K562 (cell line): ENCODE results near the gene OR8B4. TPM values are rescaled to one million over a fixed set of nuclear protein-coding genes. Genes with fewer than 3 reads are reported as not detected.

Experiments used
- ATAC-seq: fragments of 200-7000 bp; cut with Tn5 transposase; 3 replicates; pipeline ENCODE4 v1.9.1; 2020; ENCODE audit warnings: moderate library complexity
- BruUV-seq: library from RNA; stranded (reverse); fragments of 400-500 nt; replicated peaks from 2 replicates; lab custom pipeline; 2021; lab: Mats Ljungman, UMichigan
- CTCF ChIA-PET: fragments of 300-600 bp; formaldehyde crosslinking; extraction: SDS; loops from one replicate; lab custom pipeline; 2021; ENCODE audit warnings: low intra/inter-chr PET ratio; lab: Yijun Ruan, JAX
- POLR2A ChIA-PET: fragments of 300-600, 350-650 bp; sonication (Branson Sonifier 250); formaldehyde crosslinking; extraction: SDS; loops from one replicate; lab custom pipeline; 2021; ENCODE audit warnings: antibody characterized with exemption, inconsistent platforms; lab: Yijun Ruan, JAX
- DNase-seq, 4 experiments: peaks; one replicate each; pipeline versions ENCODE4 v3.0.0 to v3.0.0-alpha.2; 2011 to 2018; ENCODE audit warnings: low spot score in 3 of 4, mixed read lengths in 3 of 4; ENCODE audit errors: extremely low read depth in 1 of 4
- FAIRE-seq: peaks from 2 replicates; lab custom pipeline; 2011; peaks lifted over from hg19 to GRCh38; lab: Jason Lieb, UNC
- H2AFZ ChIP-seq: 2 replicates; pipeline ENCODE4 v1.6.0; 2011; ENCODE audit warnings: low read depth, low read length, control low read depth, inconsistent platforms
- H3K27ac ChIP-seq: fragments of 200-600 bp; 3 replicates; pipeline ENCODE4 v1.8.0; 2011; ENCODE audit warnings: low read depth, mild to moderate bottlenecking, control low read depth, inconsistent platforms, low read length, moderate library complexity, mixed read lengths; ENCODE audit errors: extremely low read depth
- H3K27me3 ChIP-seq, 2 experiments: fragments of 300-600 bp in 1 of 2; 2 replicates in 1 of 2; 3 replicates in 1 of 2; pipeline versions ENCODE4 v1.6.0 to v1.8.0; 2011; ENCODE audit warnings: inconsistent platforms in 2 of 2, low read length in 2 of 2, mild to moderate bottlenecking in 1 of 2, mixed read lengths in 1 of 2, moderate library complexity in 1 of 2; ENCODE audit not compliant: control insufficient read depth in 2 of 2, insufficient read depth in 2 of 2
- H3K36me3 ChIP-seq: fragments of 300-600 bp; 3 replicates; pipeline ENCODE4 v1.8.0; 2011; ENCODE audit warnings: mild to moderate bottlenecking, low read length, inconsistent platforms; ENCODE audit not compliant: control insufficient read depth, insufficient read depth
- H3K4me1 ChIP-seq, 2 experiments: fragments of 200-600 bp in 1 of 2; replicated peaks in 1 of 2; 2 replicates in 1 of 2; 3 replicates in 1 of 2; pipeline versions ENCODE4 v1.5.1 to v1.8.0; 2011; ENCODE audit warnings: inconsistent platforms in 2 of 2, low read length in 2 of 2, mild to moderate bottlenecking in 1 of 2, mixed read lengths in 1 of 2, moderate library complexity in 1 of 2; ENCODE audit not compliant: control insufficient read depth in 2 of 2, insufficient read depth in 2 of 2
- H3K4me2 ChIP-seq: 2 replicates; pipeline ENCODE4 v1.6.1; 2011; ENCODE audit warnings: low read length, control low read depth, inconsistent platforms, mixed read lengths; ENCODE audit not compliant: insufficient read depth
- H3K4me3 ChIP-seq: fragments of 200-600 bp; sonication (generic), shearing (Covaris generic); 2 replicates; pipeline ENCODE4 v1.5.1; 2016; ENCODE audit warnings: control low read depth, inconsistent platforms
- H3K79me2 ChIP-seq: fragments of 200-600 bp; 3 replicates; pipeline ENCODE4 v1.8.0; 2011; ENCODE audit warnings: low read length, inconsistent platforms; ENCODE audit not compliant: control insufficient read depth, insufficient read depth
- H3K9ac ChIP-seq, 2 experiments: 2 replicates each; pipeline versions ENCODE4 v1.6.0 to v1.6.1; 2011; ENCODE audit warnings: low read depth in 2 of 2, low read length in 2 of 2, control low read depth in 1 of 2, inconsistent platforms in 1 of 2, mild to moderate bottlenecking in 1 of 2, mixed read lengths in 1 of 2; ENCODE audit not compliant: insufficient read depth in 1 of 2
- H3K9me1 ChIP-seq: one replicate; pipeline ENCODE4 v1.6.0; 2011; ENCODE audit warnings: inconsistent platforms, mild to moderate bottlenecking, low read length, moderate library complexity; ENCODE audit not compliant: control insufficient read depth, insufficient read depth
- H3K9me3 ChIP-seq: replicated peaks from 2 replicates; pipeline ENCODE4 v1.5.1; 2011; ENCODE audit warnings: low read depth, low read length, inconsistent platforms; ENCODE audit not compliant: control insufficient read depth, insufficient read depth
- H4K20me1 ChIP-seq: replicated peaks from 2 replicates; pipeline ENCODE4 v1.6.1; 2011; ENCODE audit warnings: low read length, inconsistent platforms, mixed read lengths; ENCODE audit not compliant: control insufficient read depth, insufficient read depth
- CTCFL ChIP-seq: IDR thresholded peaks from 2 replicates; pipeline ENCODE4 v1.6.1; 2011; ENCODE audit warnings: borderline replicate concordance, low read depth, mild to moderate bottlenecking, moderate library complexity, low read length; ENCODE audit not compliant: insufficient read depth, poor library complexity, severe bottlenecking
- JUNB ChIP-seq: fragments of 450-650 bp; formaldehyde crosslinking; conservative IDR thresholded peaks from 2 replicates; pipeline ENCODE4 v1.4.0; 2020; ENCODE audit warnings: mild to moderate bottlenecking
- NFYB ChIP-seq: IDR thresholded peaks from 2 replicates; pipeline ENCODE4 v1.6.1; 2011; ENCODE audit warnings: mild to moderate bottlenecking, moderate library complexity; ENCODE audit not compliant: insufficient read length; ENCODE audit errors: extremely low read depth
- NR2F6 ChIP-seq: fragments of 450-650 bp; formaldehyde crosslinking; IDR thresholded peaks from 2 replicates; pipeline ENCODE4 v1.4.0; 2020; ENCODE audit warnings: mild to moderate bottlenecking
- RNF2 ChIP-seq: sonication (generic); IDR thresholded peaks from 2 replicates; pipeline ENCODE4 v1.6.1; 2016
- SMC3 ChIP-seq: conservative IDR thresholded peaks from 2 replicates; pipeline ENCODE4 v1.6.1; 2011; ENCODE audit warnings: low read depth, low read length, improper control_type of control experiment; ENCODE audit not compliant: insufficient read depth
- ZKSCAN8 ChIP-seq: fragments of 200-800 bp; sonication (Bioruptor generic); IDR thresholded peaks from 2 replicates; pipeline ENCODE4 v1.6.1; 2016; ENCODE audit warnings: missing genetic modification characterization, missing compliant biosample characterization
- ZNF224 ChIP-seq: sonication (generic); formaldehyde crosslinking; IDR thresholded peaks from 2 replicates; pipeline ENCODE4 v1.8.0; 2022; ENCODE audit warnings: mild to moderate bottlenecking, missing genetic modification reagents
- WGBS: fragments of 100-300 bp; shearing (Covaris generic); methylation state at CpG from one replicate; pipeline ENCODE4 v1.1.6; 2016; ENCODE audit warnings: low coverage, mixed read lengths; ENCODE audit not compliant: insufficient coverage; ENCODE audit errors: missing lambda C conversion rate; 5-methylcytosine and 5-hydroxymethylcytosine counted together
- in situ Hi-C: fragments of 300-500 bp; cut with MboI; formaldehyde crosslinking; loops from 4 replicates; pipeline ENCODE4 v1.15.0; 2018; ENCODE audit warnings: inconsistent platforms, mixed read lengths
- intact Hi-C: fragments of 100-400 bp; cut with micrococcal nuclease; formaldehyde crosslinking; loops from 2 replicates; pipeline ENCODE4 v1.14.2; 2022
- polyA plus RNA-seq, 8 experiments: library from polyadenylated mRNA; depleted of rRNA in 4 of 8; stranded (reverse) in 5 of 8; unstranded in 3 of 8; fragments of >200 nt; fragmentation: Nextera tagmentation in 2 of 8; fragmentation: Illumina TruSeq in 1 of 8; extraction: Ambion mirVana in 2 of 8; extraction: Trizol in 1 of 8; gene quantifications; 2 replicates each; pipeline versions ENCODE4 v1.2.1 to v1.2.3, GENCODE V29; 2011 to 2014; ENCODE audit warnings: inconsistent platforms in 1 of 8, missing spikeins in 1 of 8
- total RNA-seq, 7 experiments: library from RNA; depleted of rRNA in 6 of 7; stranded (reverse); fragments of >200 nt in 6 of 7; fragmentation: Illumina TruSeq in 2 of 7; extraction: Trizol in 2 of 7; gene quantifications; 2 replicates each; pipeline versions ENCODE4 v1.2.1 to v1.2.3, GENCODE V29; 2011 to 2021; ENCODE audit warnings: low replicate concordance in 1 of 7
- TF ChIP-seq, protein P1 (sequence below), 2 experiments: fragments of 450-650 bp; conservative IDR thresholded peaks; 2 replicates each; pipeline ENCODE4 v1.6.1; 2017; ENCODE audit warnings: mild to moderate bottlenecking in 2 of 2, moderate library complexity in 2 of 2

The OR8B4 gene
- total and polyA plus RNA-seq, 9 of the 15 experiments (the other 6 are each of a cell fraction or from before 2014, with no cell fraction given): not detected

GRCh38 chr11:124442847-124443246 is 18.2 kb upstream of the OR8B4 start (continued):
- TF ChIP-seq CTCFL: no peak
- TF ChIP-seq, protein P1, sequence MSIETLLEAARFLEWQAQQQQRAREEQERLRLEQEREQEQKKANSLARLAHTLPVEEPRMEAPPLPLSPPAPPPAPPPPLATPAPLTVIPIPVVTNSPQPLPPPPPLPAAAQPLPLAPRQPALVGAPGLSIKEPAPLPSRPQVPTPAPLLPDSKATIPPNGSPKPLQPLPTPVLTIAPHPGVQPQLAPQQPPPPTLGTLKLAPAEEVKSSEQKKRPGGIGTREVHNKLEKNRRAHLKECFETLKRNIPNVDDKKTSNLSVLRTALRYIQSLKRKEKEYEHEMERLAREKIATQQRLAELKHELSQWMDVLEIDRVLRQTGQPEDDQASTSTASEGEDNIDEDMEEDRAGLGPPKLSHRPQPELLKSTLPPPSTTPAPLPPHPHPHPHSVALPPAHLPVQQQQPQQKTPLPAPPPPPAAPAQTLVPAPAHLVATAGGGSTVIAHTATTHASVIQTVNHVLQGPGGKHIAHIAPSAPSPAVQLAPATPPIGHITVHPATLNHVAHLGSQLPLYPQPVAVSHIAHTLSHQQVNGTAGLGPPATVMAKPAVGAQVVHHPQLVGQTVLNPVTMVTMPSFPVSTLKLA (conservative IDR thresholded peaks at IDR 0.05): no peak
- TF ChIP-seq JUNB (CRISPR knock-in tag): no peak
- no peak for TF ChIP-seq ZNF224 (CRISPR knock-in tag)

DNA sequence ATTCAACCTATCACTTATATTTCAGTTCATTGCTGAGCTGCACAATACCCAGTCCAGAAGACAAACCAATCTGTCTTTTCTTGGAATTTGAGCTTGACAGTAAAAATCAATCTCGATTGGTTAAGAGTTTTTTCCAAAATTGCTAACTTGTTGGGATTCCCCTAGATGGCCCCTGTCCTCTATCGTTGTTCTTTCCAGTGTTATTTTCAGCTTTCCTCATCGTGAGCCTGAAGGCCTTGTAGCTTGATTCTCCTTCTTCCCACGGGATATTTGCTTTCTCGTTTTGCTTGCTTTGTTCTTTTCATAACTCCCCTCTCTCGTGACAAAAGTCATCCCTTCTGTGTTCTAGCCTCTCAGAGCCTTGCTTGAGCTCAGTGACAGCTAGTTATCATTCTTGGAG is 17.8 kb upstream of the OR8B4 start:
- Histone ChIP-seq H3K4me2 (no peak overlapping the region), H3K9ac (no peak overlapping the region), H3K27me3 (no peaks in the 10 kb centered on the region), H2AFZ (no peak overlapping the region), H3K4me1 (peaks cover 0 to 17% of the 10 kb centered on the region in 2 experiments; a peak in 2 of 5 replicates), H4K20me1 (no peaks in the 10 kb centered on the region), H3K4me3 (no peak overlapping the region), H3K36me3 (no peaks in the 10 kb centered on the region), H3K79me2 (no peaks in the 10 kb centered on the region), H3K27ac (no peak overlapping the region), H3K9me3 (no peaks in the 10 kb centered on the region), H3K9me1 (no peaks in the 10 kb centered on the region)
- ChIA-PET CTCF (no interaction called here), POLR2A (interaction anchor here (0.6 to 2.3 kb wide), 2 partner anchors 28 to 69 kb away, joined by 3 to 7 read pairs; no protein-coding TSS in a partner anchor)
- in situ Hi-C loops (no loop called here), intact Hi-C loops (no loop called here)
- ATAC-seq: no peak
- 4% methylated on average over 6 of the region's 6 CpGs for WGBS
- no peak for DNase-seq
- no peak for FAIRE-seq
- no peak for TF ChIP-seq RNF2
- no peak for TF ChIP-seq NR2F6 (CRISPR knock-in tag)
- TF ChIP-seq ZKSCAN8: no peak
- no peak for TF ChIP-seq NFYB
- TF ChIP-seq SMC3: no peak
- no TSS peak for BruUV-seq
